Measurements from ENCODE around the gene SNX33.
"Not testable (repeated sequence)": the region's sequence is repeated elsewhere in the genome, so short reads cannot be mapped to it uniquely, and the experiment has no call there.

The SNX33 gene

DNA sequence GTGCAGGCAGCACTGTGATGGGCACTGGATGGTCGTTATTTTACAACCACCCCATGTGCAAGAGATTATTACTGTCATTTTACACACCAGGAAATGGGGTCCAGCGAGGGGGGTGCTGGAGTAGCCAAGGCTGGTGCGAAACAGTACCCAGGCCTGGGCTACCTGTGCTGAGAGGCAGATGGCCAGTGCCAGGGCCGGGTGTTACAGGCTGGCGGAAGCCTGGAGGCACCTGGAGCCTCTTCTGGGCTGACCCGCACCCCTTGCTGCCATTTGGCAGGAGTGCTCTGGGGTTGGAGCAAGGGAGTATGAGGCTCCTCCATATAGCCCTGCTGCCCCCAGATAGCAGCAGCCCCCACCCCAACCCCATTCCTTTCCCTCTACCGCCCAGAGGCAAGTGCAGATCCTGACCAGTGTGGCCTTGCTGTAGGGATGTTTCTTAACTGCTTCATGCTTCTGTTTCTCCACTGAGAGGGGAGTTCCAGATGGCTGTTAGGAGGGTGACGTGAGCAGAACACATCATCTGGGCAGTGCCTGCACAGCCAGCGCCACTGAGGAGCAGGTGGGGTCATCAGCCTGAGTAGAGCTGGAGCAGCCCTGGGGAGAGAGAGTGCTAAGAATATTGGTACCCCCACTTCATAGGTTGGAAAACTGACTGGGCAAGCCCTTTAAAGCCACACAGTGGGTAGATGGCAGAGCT lies 15.3 kb downstream of the SNX33 start:
- peak; percentile 19 for DNase-seq

DNA sequence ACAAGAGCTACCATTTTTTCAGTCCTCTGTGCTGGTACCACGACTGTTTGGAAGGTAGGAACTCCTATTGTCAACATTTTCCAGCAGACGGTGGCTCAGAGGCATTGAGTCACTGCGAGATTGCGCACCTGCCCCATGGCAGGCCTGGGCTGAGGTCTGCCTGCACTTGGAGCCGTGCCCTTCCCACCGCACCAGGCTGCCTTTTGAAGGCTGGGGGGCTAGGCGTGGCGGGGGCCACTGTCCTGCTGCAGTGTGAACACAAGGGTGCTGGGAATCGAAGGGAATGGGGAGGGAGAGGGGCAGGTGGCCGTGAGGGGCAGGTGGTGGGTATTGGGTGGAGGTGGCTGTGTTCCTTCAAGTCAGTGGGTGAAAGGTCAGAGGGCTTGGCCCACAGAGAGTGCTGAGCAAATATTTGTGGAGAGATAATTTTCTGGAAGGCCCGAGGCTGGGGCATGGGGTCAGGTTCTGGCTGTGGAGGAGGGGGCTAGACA lies 16.3 kb downstream of the SNX33 start:
- no peak for DNase-seq

DNA sequence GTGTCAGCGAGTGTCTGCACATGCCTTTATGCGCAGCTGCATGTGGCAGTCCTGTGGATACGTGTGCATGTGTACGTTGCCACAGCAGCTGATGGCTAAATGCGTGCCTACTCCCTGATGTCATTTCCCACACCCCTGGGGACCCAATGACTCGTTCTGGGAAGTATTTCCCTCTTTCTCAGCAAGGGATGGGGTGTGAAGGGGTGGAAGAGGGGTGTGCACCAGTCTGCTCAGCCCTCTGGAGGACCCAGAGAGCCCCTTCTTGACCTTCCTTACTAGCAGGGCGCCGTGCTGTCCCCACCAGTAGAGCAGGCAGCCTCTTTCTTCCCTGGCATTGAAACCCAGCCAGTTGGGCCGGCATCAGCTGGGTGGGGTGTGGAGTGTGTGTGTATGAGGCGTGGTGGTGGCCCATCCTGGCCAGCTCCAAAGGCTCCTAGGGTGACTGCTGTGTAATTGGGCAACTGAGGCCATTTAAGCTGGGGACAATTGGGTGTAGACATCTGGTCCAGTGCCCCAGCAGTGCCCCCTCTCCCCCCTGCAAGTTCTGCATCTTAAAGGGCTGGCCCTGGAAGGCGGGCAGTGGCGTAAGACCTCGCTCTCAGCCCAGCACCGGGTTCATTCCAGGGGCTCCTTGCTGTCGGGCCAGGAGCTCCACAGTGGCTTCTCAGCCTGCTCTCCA lies 19.2 kb downstream of the SNX33 start:
- DNase-seq: peak; percentile 11

DNA sequence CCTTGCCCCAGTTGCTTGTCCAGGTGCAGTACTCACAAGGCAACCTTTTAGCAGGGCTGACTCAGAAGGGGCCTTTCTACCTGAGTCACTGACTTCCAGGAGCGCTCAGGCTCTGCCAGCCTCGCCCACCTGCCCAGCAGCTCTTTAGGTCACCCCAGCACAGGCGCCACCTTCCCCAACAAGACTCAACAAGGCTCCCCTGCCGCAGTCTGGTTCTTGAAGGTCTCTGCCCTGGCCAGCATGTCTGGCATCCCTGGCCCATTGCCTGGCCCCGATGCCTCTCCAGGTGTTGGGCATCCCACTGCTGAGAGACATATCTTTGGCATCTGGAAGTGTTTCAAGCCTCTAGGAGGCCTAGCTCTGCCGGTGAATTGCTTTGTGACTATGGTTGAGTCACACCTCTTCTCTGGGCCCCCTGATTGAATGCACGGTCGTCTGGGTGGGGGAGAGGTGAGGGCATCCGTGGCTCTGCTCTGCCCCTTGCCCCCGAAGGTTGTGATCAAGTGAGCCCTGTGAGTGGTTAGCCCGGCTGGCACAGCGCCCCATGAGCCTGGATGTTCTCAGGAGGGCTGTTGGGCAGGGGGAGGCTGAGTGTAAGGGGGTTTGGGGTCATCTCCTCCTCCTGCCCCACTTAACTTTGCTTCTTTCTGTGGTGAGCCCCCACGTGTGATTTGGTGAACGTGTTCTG lies 21.6 kb downstream of the SNX33 start:
- DNase-seq: no peak

DNA sequence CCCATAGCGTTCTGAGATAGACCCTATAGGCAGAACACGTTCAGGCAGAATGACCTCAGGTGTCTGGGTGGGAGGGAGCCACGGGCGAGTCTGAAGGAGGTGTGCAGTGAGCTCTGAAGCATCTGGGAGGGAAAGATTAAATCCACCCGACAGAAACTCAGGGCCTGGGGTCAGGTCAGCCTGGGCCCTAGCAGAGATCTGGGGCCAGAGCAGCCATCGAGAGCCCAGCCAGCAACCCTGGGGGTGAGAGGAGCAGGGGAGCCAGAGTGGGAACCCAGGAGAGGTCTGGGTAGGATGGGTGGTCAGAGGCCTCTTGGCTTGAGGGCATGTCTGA lies 22.1 kb downstream of the SNX33 start:
- no peak for DNase-seq

DNA sequence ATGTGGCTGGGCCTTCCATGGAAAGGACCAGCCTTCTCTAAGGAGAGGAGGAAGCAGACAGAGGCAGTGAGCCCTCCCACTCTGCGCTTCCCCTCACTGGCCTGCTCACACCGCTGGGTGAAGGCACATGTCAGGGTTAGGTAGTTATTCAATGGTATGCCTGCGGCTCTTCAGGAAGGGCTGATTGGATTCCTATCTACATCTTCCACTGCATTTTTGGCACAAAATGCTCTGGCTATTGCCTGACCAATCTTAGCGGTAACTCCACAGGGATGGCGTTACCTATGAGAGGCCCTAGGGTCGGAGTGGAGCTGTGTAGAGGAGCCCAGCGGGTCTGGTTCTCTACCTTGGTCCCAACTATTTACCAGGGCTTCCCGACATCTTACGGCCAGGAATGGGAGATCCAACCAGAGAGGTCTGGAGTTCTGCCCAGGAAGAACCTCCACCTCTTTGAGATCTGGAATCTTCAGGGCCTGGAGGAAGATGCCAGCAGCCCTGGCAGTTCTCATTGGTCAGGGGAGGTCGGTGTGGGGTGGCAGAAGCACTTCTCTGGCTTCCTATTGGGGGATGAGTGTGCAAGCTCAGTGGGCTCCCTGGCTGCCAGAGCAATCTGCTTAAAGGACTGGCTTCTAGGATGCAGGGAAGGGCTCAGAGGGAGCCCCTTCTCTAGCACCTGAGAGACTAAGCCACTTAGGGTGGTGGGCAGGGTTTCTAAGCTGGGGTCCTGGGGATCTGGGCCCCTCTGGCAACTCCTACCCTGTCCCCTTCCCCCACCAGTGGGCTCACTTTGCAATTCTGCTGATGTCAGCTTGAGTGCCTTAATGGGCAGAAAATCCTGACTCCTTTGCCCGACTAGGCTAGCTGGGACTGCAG lies 24.3 kb downstream of the SNX33 start:
- DNase-seq: no peak

DNA sequence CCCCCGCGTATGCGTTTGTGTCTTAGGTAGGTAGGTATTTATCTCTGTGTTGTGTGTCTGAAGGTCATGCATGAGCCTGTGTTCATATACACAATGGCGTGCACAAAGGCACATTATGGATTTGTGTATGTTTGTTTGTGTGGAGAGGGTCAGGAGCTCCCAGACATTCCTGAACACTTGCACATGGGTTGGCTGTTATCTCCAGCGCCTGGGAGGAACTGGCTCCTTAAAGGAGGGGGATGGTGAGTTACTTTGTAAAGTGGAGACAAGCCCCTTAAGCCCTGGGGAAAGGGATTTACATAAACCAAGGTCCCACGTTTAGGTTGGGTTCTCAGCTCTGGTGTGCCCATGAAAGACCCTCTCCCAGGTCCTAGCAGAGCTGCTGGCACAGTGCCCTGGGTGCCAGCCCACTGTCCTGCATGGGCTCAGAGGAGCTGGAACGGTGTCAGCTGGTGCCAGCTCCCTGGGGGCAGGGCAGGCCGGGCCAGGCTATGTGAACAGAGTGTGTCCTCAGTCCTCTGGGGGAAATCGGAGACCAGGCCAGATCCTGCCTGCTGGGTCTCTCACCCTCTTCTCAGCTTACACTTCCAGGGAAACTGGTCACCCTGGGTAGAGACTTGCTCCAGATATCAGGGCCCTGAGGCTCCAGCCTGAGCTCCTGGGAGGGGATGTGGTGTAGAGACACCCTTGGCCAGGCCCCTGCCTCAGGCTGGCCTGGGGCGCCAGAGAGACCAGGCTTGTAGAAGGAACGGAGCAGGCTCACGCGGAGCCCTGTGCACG lies 25.1 kb downstream of the SNX33 start:
- DNase-seq: no peak

DNA sequence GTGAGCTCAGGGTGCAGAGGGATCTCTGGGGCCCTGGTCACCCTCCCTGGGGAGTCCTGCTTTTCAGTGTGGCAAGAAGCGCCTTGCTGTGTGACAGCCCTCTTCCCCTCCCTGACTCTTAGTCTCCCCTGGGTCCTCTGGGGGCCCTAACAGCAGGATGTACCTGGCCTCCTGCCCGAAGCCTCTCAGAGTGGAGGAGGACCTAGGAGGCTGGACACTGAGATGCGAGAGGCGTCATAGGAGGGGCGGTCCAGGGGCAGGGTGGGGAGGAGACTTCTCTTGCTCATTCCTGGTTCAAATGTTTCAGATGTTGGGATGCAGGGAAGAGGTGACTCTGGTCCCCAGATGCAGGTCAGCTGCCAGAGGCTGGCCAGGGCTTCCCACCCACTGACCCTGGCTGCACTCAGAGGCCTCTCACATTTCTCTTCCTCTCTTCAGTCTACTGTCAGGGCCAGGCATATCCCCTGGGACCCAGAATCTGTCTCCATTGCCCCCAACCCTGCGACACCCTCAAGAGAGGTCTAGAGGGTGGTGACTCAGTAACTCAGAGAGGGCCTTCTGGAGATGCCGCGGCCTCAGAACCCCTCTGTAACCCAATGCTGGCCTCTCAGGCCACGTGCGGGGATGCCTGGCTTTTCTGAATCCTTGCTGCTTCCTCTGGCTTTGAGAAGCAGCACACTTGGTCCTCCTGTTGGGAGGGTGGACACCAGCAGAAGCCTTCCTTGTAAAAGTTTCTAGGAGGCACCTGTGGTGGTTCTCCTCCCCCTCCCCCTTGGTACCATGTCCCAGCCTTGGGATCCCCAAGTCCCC lies 25.9 kb downstream of the SNX33 start:
- DNase-seq: no peak

DNA sequence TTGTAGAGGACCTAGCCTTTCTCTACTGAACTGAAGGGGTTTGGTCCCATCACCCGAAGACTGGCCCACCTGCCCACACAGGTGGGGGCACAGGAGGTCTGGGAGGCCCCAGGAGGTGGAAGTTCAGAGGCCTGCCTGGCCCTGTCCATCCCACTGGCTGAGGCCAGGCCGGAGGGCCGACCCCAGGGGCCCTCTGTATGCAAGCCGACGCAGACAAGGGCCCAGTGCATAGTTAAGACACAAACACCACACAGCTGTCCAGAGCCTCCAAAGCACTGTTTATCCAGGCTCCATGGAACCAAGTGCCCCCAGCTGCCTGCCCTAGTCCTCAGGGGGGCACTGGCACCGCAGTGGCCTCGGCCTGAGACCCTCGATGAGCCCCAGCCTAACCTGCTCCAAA lies 26.7 kb downstream of the SNX33 start:
- DNase-seq: no peak

DNA sequence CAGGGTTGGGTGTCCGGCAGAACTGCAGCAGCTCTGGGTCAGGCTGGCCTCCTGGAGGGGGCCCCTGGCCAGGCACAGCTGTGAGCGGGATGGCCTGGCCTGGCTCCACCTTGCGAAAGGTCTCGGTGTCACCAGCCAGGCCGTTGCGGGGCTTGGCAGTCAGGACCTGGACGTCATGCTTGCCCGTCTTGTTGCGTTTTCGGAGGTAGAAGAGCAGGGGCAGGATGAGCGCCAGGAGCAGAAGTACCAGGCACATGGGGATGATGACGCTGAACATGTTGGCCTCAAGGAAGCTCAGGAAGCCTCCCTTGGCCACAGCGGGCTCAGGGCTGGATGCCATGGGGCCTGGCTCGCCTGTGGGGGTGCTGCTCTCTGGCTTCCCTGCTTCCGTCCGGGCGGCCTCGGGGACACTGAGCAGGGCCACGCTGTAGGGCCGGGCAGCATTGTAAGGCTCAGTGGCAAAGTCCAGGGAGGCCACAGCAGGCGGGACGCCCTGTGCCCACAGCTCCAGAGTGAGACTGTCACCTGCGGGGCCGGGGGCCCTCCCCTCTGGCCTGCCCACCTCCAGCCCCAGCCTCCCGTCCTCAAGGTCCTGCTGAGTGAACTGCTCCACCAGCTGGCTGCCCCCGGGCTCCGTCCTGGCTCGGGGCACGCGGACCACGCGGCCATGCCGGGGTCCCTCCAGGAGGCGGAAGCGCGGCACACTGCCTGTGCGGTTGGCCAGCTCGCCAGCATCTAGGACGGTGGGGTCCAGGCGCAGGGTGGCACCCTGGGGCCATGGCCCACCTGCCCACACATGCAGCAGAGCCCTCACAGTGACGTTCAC lies 28.1 kb downstream of the SNX33 start:
- DNase-seq: no peak

DNA sequence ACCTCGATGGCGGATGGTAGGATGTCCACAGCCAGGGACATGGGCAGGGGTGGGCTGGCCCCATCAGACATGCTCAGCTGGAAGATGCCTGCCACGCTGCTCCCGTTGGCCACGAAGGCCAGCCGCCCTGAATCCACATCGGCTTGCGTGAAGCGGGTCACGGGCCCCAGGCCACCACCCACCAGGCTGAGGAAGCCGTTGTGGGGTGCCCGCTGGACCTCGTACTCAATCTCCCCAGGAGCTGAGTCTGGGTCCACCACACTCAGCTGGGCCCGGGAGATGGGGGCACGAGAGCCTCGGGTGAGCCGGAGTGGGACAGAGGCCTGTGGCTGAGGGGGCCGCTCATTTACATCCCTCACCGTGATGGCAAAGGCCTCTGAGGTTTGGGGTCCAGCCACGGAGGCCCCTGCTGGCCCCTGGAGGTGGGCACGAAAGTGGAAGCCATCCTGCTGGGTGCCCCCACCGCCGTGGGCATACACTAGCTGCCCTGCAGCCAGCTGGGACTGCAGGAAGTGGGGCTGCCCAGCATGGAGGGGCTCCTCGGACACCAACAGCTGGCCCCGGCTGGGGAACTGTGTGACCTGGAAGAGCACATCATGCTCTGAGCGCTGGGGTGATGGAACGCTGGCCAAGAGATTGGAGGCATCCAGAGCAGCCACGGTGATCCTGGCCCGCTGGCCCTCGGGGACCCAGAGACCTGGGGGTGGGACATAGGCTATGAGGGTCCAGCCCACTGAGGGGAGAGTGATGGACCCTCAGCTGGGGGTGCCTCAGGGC lies 29.2 kb downstream of the SNX33 start:
- no peak for DNase-seq

DNA sequence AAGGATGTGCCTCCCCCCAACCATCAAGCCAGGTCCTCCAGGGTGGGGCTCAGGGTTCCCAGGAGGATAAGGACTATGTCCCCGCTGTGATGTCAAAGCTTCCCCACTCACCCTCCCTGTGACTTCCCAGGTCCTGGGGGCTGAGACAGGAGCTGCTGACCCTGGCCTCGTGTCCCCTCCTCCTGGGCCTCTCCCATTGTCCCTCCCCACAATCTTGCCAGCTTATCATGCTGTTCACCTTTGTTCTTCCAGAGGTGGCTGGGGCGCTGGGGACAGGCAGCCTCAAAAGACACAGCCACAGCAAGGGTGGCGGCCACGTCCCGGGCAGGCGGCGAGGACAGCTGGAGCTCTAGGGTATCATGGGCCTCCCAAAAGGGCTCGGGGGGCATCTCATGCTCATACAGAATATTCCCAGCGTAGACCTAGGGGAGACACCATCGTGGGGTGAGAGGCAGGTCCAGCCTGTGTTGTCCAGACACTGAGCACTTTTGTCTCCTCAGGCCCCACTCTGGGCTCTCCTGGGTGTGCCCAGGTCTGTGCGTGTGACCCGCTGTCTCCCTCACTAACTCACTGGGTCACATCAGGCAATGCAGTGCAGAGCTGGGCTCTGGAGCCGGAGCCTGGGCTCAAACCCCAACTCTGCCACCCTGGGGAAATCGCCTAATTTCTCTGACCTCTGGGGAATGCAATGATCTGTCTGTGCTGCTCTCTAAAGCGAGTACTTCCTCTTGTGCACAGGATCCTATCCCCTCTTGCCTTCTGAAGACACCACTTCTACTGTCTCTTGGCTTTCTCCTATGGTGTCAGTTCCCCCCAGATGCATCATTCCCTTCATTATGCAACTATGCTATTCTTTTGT lies 30.0 kb downstream of the SNX33 start:
- DNase-seq: no peak

DNA sequence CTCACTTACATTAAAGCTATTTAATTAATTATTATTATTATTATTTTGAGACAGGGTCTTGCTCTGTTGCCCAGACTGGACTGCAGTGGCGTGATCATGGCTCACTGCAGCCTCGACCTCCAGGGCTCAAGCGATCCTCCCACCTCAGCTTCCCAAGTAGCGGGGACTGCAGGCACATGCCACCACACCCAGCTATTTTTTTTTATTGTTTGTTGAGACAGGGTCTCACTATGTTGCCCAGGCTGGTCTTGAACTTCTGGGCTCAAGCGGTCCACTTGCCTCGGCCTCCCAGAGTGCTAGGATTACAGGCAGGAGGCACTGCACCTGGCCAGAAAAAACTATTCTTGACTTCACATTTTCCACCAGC lies 30.6 kb downstream of the SNX33 start:
- DNase-seq: not testable (repeated sequence)

DNA sequence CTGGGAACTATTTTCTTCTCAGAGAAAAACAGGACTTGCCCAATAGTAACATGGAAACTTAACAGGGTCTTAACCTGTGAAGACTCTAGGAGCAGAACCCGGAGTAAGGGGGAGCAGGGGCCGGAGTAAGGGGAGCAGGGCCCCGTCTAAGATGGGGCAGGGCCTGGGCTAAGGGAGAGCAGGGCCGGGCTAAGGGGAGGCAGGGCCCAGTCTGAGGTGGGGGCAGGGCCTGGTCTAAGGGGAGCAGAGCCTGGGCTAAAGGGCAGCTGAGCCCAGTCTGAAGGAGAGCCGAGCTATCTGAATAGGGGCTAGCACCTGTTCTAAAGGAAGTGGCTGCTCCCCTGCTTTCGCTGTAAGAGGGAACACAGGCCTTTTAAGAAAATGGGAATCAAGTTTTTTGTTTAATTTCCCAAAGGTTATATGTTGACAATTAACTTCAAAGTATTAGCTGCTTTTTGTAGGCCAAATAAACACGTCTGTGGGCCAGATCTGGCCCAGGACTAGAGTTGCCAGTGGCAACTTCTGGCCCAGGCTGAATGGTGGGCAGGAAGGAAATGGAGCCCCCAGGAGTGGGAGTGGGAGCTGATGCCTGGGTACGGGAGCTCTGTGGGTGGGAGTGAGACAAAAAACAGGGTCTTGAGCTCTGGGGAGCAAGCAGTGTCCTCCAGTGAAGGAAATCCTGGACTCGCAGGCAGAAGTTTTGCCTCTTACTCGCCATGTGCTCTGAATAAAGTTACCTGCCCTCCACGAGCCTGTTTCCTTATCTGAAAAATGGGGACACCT lies 32.5 kb downstream of the SNX33 start:
- DNase-seq: no peak

DNA sequence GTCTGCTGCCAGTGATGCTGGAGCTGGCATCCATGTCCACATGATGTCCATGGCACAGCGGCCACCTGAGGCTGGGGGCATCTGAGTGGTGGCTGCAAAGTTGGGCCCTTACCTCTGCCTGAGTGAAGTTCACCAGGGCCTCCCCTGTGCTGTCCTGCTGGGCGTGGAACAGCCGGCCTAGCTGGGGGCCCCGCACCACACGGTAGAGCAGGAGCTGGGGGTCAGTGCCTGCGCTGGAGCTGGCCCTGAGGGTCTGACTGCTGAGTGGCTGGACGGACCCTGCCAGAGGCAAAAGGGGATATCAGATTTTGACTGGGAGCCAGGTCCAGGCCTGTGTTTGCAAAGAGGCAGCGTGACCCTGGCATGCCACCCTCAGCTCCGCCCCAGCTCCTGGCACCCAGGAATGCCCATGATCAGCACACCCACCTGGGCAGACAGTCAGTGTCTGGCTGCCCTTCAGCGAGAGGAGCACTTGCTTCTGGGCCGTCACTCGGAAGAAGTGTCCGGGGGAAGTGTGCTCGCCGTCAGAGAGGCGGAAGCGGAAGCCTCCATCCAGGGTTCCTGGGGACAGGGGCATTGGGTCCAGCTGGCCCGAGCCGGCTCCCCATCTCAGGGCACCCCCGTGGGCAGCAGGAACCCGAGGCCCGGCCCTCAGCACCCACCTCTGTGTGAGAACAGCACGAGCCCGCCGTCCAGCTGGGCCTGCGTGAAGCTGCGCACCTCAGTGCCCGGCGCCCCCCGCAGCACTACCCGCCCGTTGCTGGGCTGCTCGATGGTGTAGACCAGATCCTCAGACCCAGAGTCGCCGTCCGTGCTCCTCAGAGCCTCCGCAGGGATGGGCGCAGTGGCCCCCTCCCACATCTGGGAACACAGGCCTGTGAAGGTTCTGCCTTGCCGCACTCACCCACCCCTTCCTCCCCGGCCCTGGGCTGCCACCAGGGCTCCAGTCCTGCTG lies 34.7 kb downstream of the SNX33 start:
- no peak for DNase-seq

DNA sequence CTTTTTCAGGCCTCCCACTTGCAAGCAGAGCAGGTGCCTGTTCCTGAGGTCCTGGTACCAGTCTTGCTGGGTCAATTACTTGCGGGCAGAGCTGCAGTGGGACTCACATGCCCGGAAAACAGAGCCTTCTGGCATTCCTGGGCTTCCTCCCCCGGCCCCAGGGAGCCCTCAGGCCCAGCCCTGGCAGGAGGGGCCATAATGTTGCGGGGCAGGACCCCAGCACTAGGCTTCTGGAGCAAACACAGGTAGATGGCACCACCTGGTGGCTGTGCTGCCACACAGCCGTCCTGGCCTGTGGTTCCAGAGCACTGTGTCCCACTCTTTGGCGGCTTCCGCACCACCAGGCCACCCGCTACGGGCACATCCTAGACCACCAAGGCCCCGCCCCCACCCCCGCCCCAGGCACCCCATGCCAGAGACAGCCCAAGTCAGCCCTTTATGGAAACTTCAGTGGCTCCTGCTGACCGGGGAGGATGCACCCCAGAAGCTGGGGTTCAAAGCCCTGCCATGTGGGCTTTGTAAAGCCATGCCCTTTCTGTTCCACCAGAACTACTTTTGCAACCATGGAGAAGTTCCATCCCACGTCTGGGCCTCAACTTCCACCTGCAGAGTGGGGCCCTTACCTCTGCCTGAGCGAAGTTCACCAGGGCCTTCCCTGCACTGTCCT lies 36.1 kb downstream of the SNX33 start:
- DNase-seq: peak; percentile 60
